Measurements from ENCODE around the gene SHROOM4. TPM values are rescaled to one million over a fixed set of nuclear protein-coding genes. Genes with fewer than 3 reads are reported as not detected.

SHROOM4 gene
- total RNA-seq, 1 experiment from 2014 or later = 7.1 TPM

DNA sequence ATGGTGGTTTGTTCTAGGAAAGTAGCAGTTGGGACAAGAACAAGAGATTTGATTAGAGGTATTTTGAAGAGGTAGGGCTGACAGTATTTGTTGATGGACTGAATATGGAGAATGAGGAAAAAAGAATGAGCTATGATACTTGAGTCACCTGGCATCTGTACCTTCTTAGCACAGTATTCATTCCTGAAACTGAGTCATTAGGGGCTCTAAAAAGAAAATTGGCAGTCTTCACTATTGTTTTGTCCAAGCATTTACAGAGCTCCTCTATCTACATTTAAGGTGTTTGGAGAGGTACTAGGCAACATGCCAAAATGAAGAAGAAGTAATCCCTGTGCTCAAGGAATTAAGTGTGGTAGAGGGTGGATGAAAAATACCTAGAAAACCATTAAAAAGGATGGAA is 165.8 kb downstream of the SHROOM4 start (continued):
- TF ChIP-seq, protein P1, sequence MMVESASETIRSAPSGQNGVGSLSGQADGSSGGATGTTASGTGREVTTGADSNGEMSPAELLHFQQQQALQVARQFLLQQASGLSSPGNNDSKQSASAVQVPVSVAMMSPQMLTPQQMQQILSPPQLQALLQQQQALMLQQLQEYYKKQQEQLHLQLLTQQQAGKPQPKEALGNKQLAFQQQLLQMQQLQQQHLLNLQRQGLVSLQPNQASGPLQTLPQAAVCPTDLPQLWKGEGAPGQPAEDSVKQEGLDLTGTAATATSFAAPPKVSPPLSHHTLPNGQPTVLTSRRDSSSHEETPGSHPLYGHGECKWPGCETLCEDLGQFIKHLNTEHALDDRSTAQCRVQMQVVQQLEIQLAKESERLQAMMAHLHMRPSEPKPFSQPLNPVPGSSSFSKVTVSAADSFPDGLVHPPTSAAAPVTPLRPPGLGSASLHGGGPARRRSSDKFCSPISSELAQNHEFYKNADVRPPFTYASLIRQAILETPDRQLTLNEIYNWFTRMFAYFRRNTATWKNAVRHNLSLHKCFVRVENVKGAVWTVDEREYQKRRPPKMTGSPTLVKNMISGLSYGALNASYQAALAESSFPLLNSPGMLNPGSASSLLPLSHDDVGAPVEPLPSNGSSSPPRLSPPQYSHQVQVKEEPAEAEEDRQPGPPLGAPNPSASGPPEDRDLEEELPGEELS (CRISPR knock-in tag; IDR thresholded peaks at IDR 0.05) = no peak
- TF ChIP-seq, protein P2, sequence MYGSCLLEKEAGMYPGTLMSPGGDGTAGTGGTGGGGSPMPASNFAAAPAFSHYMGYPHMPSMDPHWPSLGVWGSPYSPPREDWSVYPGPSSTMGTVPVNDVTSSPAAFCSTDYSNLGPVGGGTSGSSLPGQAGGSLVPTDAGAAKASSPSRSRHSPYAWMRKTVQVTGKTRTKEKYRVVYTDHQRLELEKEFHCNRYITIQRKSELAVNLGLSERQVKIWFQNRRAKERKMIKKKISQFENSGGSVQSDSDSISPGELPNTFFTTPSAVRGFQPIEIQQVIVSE (CRISPR knock-in tag; IDR thresholded peaks at IDR 0.05; ENCODE audit: borderline replicate concordance) = no peak
- TF ChIP-seq FOXK1 (CRISPR knock-in tag; IDR thresholded peaks at IDR 0.05) (no peak), SMAD4 (CRISPR knock-in tag; IDR thresholded peaks at IDR 0.05) (no peak), KAT7 (CRISPR knock-in tag; IDR thresholded peaks at IDR 0.05; ENCODE audit: borderline replicate concordance) (no peak), MXD4 (CRISPR knock-in tag; IDR thresholded peaks at IDR 0.05; ENCODE audit: borderline replicate concordance) (no peak), ATF1 (CRISPR knock-in tag; IDR thresholded peaks at IDR 0.05) (no peak)
- TF ChIP-seq, protein P3, sequence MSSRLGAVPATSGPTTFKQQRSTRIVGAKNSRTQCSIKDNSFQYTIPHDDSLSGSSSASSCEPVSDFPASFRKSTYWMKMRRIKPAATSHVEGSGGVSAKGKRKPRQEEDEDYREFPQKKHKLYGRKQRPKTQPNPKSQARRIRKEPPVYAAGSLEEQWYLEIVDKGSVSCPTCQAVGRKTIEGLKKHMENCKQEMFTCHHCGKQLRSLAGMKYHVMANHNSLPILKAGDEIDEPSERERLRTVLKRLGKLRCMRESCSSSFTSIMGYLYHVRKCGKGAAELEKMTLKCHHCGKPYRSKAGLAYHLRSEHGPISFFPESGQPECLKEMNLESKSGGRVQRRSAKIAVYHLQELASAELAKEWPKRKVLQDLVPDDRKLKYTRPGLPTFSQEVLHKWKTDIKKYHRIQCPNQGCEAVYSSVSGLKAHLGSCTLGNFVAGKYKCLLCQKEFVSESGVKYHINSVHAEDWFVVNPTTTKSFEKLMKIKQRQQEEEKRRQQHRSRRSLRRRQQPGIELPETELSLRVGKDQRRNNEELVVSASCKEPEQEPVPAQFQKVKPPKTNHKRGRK (CRISPR knock-in tag; IDR thresholded peaks at IDR 0.05; ENCODE audit: borderline replicate concordance) = no peak
- TF ChIP-seq, protein P4, sequence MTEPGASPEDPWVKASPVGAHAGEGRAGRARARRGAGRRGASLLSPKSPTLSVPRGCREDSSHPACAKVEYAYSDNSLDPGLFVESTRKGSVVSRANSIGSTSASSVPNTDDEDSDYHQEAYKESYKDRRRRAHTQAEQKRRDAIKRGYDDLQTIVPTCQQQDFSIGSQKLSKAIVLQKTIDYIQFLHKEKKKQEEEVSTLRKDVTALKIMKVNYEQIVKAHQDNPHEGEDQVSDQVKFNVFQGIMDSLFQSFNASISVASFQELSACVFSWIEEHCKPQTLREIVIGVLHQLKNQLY (CRISPR knock-in tag; IDR thresholded peaks at IDR 0.05) = no peak
- TF ChIP-seq, protein P5, sequence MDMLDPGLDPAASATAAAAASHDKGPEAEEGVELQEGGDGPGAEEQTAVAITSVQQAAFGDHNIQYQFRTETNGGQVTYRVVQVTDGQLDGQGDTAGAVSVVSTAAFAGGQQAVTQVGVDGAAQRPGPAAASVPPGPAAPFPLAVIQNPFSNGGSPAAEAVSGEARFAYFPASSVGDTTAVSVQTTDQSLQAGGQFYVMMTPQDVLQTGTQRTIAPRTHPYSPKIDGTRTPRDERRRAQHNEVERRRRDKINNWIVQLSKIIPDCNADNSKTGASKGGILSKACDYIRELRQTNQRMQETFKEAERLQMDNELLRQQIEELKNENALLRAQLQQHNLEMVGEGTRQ (CRISPR knock-in tag; IDR thresholded peaks at IDR 0.05) = no peak

DNA sequence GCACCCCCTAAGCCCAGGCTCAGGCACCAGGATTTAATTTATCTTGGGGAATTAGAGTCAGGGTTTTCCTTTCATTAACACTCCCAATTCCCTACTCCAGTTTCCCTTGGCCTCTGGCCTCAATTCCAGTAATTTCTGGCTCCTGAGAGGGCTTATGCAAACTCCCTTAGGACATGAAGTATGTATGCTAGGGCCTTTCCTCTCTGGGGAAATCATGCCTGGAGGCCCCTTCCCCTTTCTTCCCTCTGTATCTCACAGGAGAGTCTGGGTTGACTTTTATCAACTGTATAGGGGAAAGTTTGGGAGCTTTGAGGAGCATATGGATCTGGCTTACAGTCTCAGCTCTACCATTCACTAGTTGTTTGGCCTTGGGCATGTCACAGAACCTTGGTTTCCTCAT is 169.5 kb downstream of the SHROOM4 start:
- H3K4me1 Mint-ChIP-seq = peaks cover 18% of the 10 kb centered on the region
- no peaks in the 10 kb centered on the region for H3K9me3 Mint-ChIP-seq
- no peak overlapping the region for H3K27ac Mint-ChIP-seq
- ChIA-PET POLR2A (no interaction called here), CTCF (no interaction called here)
- H3K36me3 Mint-ChIP-seq = no peaks in the 10 kb centered on the region
- ATAC-seq (no peak), DNase-seq (ENCODE audit: low spot score) (no peak)
- no peaks in the 10 kb centered on the region for H3K27me3 Mint-ChIP-seq (ENCODE audit: low read depth)
- no peak overlapping the region for H3K4me3 Mint-ChIP-seq
- TF ChIP-seq, protein P4 (CRISPR knock-in tag; IDR thresholded peaks at IDR 0.05) = no peak
- no peak for TF ChIP-seq ZNF219 (CRISPR knock-in tag; IDR thresholded peaks at IDR 0.05; ENCODE audit: borderline replicate concordance)
- TF ChIP-seq, protein P6, sequence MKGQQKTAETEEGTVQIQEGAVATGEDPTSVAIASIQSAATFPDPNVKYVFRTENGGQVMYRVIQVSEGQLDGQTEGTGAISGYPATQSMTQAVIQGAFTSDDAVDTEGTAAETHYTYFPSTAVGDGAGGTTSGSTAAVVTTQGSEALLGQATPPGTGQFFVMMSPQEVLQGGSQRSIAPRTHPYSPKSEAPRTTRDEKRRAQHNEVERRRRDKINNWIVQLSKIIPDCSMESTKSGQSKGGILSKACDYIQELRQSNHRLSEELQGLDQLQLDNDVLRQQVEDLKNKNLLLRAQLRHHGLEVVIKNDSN (CRISPR knock-in tag; IDR thresholded peaks at IDR 0.05) = no peak
- no peak for TF ChIP-seq KAT7 (CRISPR knock-in tag; IDR thresholded peaks at IDR 0.05; ENCODE audit: borderline replicate concordance)
- TF ChIP-seq, protein P7, sequence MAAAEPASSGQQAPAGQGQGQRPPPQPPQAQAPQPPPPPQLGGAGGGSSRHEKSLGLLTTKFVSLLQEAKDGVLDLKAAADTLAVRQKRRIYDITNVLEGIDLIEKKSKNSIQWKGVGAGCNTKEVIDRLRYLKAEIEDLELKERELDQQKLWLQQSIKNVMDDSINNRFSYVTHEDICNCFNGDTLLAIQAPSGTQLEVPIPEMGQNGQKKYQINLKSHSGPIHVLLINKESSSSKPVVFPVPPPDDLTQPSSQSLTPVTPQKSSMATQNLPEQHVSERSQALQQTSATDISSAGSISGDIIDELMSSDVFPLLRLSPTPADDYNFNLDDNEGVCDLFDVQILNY (CRISPR knock-in tag; IDR thresholded peaks at IDR 0.05) = no peak
- TF ChIP-seq, protein P8, sequence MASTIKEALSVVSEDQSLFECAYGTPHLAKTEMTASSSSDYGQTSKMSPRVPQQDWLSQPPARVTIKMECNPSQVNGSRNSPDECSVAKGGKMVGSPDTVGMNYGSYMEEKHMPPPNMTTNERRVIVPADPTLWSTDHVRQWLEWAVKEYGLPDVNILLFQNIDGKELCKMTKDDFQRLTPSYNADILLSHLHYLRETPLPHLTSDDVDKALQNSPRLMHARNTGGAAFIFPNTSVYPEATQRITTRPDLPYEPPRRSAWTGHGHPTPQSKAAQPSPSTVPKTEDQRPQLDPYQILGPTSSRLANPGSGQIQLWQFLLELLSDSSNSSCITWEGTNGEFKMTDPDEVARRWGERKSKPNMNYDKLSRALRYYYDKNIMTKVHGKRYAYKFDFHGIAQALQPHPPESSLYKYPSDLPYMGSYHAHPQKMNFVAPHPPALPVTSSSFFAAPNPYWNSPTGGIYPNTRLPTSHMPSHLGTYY (CRISPR knock-in tag; IDR thresholded peaks at IDR 0.05) = no peak
- no peak for TF ChIP-seq CBFB (CRISPR knock-in tag; IDR thresholded peaks at IDR 0.05; ENCODE audit: low read depth)
- TF ChIP-seq, protein P9, sequence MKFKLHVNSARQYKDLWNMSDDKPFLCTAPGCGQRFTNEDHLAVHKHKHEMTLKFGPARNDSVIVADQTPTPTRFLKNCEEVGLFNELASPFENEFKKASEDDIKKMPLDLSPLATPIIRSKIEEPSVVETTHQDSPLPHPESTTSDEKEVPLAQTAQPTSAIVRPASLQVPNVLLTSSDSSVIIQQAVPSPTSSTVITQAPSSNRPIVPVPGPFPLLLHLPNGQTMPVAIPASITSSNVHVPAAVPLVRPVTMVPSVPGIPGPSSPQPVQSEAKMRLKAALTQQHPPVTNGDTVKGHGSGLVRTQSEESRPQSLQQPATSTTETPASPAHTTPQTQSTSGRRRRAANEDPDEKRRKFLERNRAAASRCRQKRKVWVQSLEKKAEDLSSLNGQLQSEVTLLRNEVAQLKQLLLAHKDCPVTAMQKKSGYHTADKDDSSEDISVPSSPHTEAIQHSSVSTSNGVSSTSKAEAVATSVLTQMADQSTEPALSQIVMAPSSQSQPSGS (CRISPR knock-in tag; IDR thresholded peaks at IDR 0.05; ENCODE audit: borderline replicate concordance, low read depth) = no peak
- TF ChIP-seq CREB1 (CRISPR knock-in tag; IDR thresholded peaks at IDR 0.05) = no peak
- TF ChIP-seq, protein P10, sequence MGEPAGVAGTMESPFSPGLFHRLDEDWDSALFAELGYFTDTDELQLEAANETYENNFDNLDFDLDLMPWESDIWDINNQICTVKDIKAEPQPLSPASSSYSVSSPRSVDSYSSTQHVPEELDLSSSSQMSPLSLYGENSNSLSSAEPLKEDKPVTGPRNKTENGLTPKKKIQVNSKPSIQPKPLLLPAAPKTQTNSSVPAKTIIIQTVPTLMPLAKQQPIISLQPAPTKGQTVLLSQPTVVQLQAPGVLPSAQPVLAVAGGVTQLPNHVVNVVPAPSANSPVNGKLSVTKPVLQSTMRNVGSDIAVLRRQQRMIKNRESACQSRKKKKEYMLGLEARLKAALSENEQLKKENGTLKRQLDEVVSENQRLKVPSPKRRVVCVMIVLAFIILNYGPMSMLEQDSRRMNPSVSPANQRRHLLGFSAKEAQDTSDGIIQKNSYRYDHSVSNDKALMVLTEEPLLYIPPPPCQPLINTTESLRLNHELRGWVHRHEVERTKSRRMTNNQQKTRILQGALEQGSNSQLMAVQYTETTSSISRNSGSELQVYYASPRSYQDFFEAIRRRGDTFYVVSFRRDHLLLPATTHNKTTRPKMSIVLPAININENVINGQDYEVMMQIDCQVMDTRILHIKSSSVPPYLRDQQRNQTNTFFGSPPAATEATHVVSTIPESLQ (CRISPR knock-in tag; IDR thresholded peaks at IDR 0.05) = no peak
- TF ChIP-seq GABPB1 (CRISPR knock-in tag; IDR thresholded peaks at IDR 0.05) = no peak
- TF ChIP-seq RELA (CRISPR knock-in tag; IDR thresholded peaks at IDR 0.05; ENCODE audit: borderline replicate concordance) = no peak

All from WTC11 (cell line).